GM18951 (cell line): ENCODE data around the gene VAMP1.

Experiments used
- POLR2A ChIP-seq: IDR thresholded peaks from 4 replicates; pipeline ENCODE4 v1.6.1; 2011; ENCODE audit warnings: mild to moderate bottlenecking; ENCODE audit not compliant: insufficient read length, insufficient read depth; ENCODE audit errors: extremely low read depth
- in situ Hi-C: fragments of 300-500 bp; cut with MboI; formaldehyde crosslinking; loops from one replicate; pipeline ENCODE4 v1.12.0; 2022; ENCODE audit warnings: low sequenced_read_pairs, mixed read lengths, inconsistent platforms; ENCODE audit not compliant: unreplicated experiment

The VAMP1 gene

GRCh38 chr12:6418796-6419195 lies 51.7 kb downstream of the VAMP1 start:
- in situ Hi-C loops = no loop called here

GRCh38 chr12:6416596-6416995 lies 53.9 kb downstream of the VAMP1 start:
- no peak for TF ChIP-seq POLR2A
- in situ Hi-C loops = no loop called here

More at GRCh38 chr12:6418796-6419195, 51.7 kb downstream of the VAMP1 start:
- TF ChIP-seq POLR2A = no peak
